ENCODE data around the gene ZGRF1.

DNA sequence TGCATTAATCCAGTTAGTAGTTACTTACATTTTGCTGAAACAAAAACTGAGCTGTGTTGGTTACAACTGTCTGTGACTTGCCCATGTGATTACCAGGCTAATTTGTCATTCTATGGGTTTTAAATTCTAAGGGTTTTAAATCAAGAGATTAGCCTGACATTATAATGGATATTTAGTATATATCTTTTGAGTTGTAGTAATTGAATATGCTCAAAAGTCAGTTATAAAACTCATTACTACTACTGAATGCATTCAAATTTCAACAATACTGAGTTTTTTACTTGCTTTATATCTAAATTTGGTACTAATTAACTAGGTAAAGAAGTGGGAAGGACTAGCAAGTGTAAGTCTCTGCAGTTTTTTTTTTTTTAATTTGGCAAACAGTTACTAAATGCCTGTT is 14.9 kb upstream of the ZGRF1 start:
- TF ChIP-seq, protein P1, sequence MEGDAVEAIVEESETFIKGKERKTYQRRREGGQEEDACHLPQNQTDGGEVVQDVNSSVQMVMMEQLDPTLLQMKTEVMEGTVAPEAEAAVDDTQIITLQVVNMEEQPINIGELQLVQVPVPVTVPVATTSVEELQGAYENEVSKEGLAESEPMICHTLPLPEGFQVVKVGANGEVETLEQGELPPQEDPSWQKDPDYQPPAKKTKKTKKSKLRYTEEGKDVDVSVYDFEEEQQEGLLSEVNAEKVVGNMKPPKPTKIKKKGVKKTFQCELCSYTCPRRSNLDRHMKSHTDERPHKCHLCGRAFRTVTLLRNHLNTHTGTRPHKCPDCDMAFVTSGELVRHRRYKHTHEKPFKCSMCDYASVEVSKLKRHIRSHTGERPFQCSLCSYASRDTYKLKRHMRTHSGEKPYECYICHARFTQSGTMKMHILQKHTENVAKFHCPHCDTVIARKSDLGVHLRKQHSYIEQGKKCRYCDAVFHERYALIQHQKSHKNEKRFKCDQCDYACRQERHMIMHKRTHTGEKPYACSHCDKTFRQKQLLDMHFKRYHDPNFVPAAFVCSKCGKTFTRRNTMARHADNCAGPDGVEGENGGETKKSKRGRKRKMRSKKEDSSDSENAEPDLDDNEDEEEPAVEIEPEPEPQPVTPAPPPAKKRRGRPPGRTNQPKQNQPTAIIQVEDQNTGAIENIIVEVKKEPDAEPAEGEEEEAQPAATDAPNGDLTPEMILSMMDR (IDR thresholded peaks at IDR 0.05): no peak
- TF ChIP-seq POLR2A (IDR thresholded peaks at IDR 0.05) (no peak), POLR2AphosphoS5 (IDR thresholded peaks at IDR 0.05) (no peak)

All from sigmoid colon (tissue), 4 donors.